Keratinocyte (primary cell): ENCODE data around the gene MAPT. TPM values are rescaled to one million over a fixed set of nuclear protein-coding genes. Genes with fewer than 3 reads are reported as not detected.
"Not testable (repeated sequence)": the region's sequence is repeated elsewhere in the genome, so short reads cannot be mapped to it uniquely, and the experiment has no call there.

Source experiments
- DNase-seq: peaks from one replicate; pipeline ENCODE4 v3.0.0-alpha.2; 2011; ENCODE audit warnings: low read depth, missing footprints, low spot score
- FAIRE-seq: peaks from 2 replicates; lab custom pipeline; 2011; peaks lifted over from hg19 to GRCh38; lab: Jason Lieb, UNC
- H2AFZ ChIP-seq: 2 replicates; pipeline ENCODE4 v1.6.0; 2012; ENCODE audit warnings: low read length, control low read depth, inconsistent platforms; ENCODE audit not compliant: control insufficient read depth
- H3K27ac ChIP-seq: 2 replicates; pipeline ENCODE4 v1.5.1; 2011; ENCODE audit warnings: low read length; ENCODE audit not compliant: control insufficient read depth, insufficient read depth
- H3K27me3 ChIP-seq: 3 replicates; pipeline ENCODE4 v1.6.0; 2011; ENCODE audit warnings: low read length; ENCODE audit not compliant: control insufficient read depth, insufficient read depth; ENCODE audit errors: extremely low read depth
- H3K36me3 ChIP-seq, 2 experiments: 2 replicates in 1 of 2; 3 replicates in 1 of 2; pipeline ENCODE4 v1.5.1; 2011; ENCODE audit warnings: low read length in 2 of 2, mild to moderate bottlenecking in 1 of 2; ENCODE audit not compliant: control insufficient read depth in 2 of 2, insufficient read depth in 2 of 2; ENCODE audit errors: extremely low read depth in 1 of 2
- H3K4me1 ChIP-seq: 3 replicates; pipeline ENCODE4 v1.5.1; 2011; ENCODE audit warnings: low read length; ENCODE audit not compliant: control insufficient read depth, insufficient read depth; ENCODE audit errors: extremely low read depth
- H3K4me2 ChIP-seq: 3 replicates; pipeline ENCODE4 v1.6.0; 2011; ENCODE audit warnings: low read depth, low read length; ENCODE audit not compliant: control insufficient read depth, insufficient read depth; ENCODE audit errors: extremely low read depth
- H3K4me3 ChIP-seq, 3 experiments: fragments of 200-600 bp in 1 of 3; sonication (generic) in 1 of 3; 2 replicates in 2 of 3; 3 replicates in 1 of 3; pipeline ENCODE4 v1.5.1; 2011 to 2016; ENCODE audit warnings: low read length in 3 of 3, mild to moderate bottlenecking in 3 of 3, control low read depth in 2 of 3, inconsistent platforms in 1 of 3, low read depth in 1 of 3, mixed read lengths in 1 of 3, mixed run types in 1 of 3, moderate library complexity in 1 of 3; ENCODE audit not compliant: control insufficient read depth in 2 of 3, insufficient read depth in 2 of 3; ENCODE audit errors: extremely low read depth in 1 of 3
- H3K79me2 ChIP-seq: 2 replicates; pipeline ENCODE4 v1.6.0; 2012; ENCODE audit warnings: low read length; ENCODE audit not compliant: control insufficient read depth, insufficient read depth
- H3K9ac ChIP-seq: 3 replicates; pipeline ENCODE4 v1.6.0; 2011; ENCODE audit warnings: low read length; ENCODE audit not compliant: control insufficient read depth, insufficient read depth; ENCODE audit errors: extremely low read depth
- H3K9me1 ChIP-seq: 3 replicates; pipeline ENCODE4 v1.6.0; 2011; ENCODE audit warnings: low read length; ENCODE audit not compliant: control insufficient read depth, insufficient read depth; ENCODE audit errors: extremely low read depth
- H3K9me3 ChIP-seq: 2 replicates; pipeline ENCODE4 v1.5.1; 2012; ENCODE audit warnings: low read depth, low read length; ENCODE audit not compliant: control insufficient read depth
- H4K20me1 ChIP-seq: 3 replicates; pipeline ENCODE4 v1.6.0; 2011; ENCODE audit warnings: low read length; ENCODE audit not compliant: control insufficient read depth, insufficient read depth; ENCODE audit errors: extremely low read depth
- CTCF ChIP-seq, 3 experiments: IDR thresholded peaks in 1 of 3; conservative IDR thresholded peaks in 1 of 3; optimal IDR thresholded peaks in 1 of 3; 2 replicates in 2 of 3; 3 replicates in 1 of 3; pipeline versions ENCODE3 to v1.5.1; 2011; ENCODE audit warnings: low read length in 3 of 3, mild to moderate bottlenecking in 3 of 3, moderate library complexity in 2 of 3, control low read depth in 1 of 3, inconsistent platforms in 1 of 3; ENCODE audit not compliant: insufficient read depth in 2 of 3; ENCODE audit errors: extremely low read depth in 1 of 3
- EZH2 ChIP-seq: IDR thresholded peaks from one replicate; pipeline ENCODE4 v1.6.1; 2012; ENCODE audit warnings: inconsistent platforms, mild to moderate bottlenecking, low read length, moderate library complexity
- dilution Hi-C: fragments of 300-500 bp; cut with MboI; formaldehyde crosslinking; loops from one replicate; pipeline ENCODE4 v1.7.0; 2020; ENCODE audit warnings: low sequenced_read_pairs; ENCODE audit not compliant: extremely low pct_ligation_motif_present
- polyA plus RNA-seq, 5 experiments: library from polyadenylated mRNA; depleted of rRNA in 3 of 5; stranded (reverse) in 3 of 5; stranded (forward) in 1 of 5; unstranded in 1 of 5; fragments of >200 nt; gene quantifications; 1 replicate in 1 of 5; 2 replicates in 3 of 5; 3 replicates in 1 of 5; pipeline versions ENCODE4 v1.2.1 to v1.2.3, GENCODE V29; 2011 to 2012; ENCODE audit warnings: missing spikeins in 2 of 5, low read depth in 1 of 5, low replicate concordance in 1 of 5

Gene MAPT
- polyA plus RNA-seq, 1 donor (not counting 4 experiments of a cell fraction or from before 2014, with no cell fraction given) = 0.08 TPM

- no peaks in the 10 kb centered on the region for H3K4me1 ChIP-seq
- FAIRE-seq = no peak
Observed at GRCh38 chr17:46020023-46020761, 125.8 kb downstream of the MAPT start.

DNA sequence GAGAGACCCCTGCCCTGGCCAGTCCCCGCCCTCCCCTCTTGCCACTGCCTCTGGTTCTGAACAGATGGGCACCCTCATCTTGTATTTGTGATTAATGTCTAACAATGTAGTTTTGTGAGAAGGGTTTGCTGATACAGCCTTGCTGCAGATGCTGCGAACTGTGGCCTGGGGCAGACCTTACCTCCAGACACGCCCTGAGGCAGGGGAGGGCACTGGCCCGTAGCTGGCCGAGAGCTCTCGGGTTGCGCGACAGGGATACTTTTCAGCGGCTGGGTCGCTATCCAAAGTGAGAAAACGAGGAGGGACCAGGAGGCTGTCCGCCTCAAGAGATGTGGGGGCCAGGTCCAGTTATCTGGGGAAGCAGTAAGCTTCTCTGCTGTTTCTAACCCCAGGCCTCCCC lies 126.6 kb downstream of the MAPT start:
- no peaks in the 10 kb centered on the region for H3K9me3 ChIP-seq
- no peaks in the 10 kb centered on the region for H3K4me1 ChIP-seq
- no peaks in the 10 kb centered on the region for H3K79me2 ChIP-seq
- H3K9me1 ChIP-seq = no peaks in the 10 kb centered on the region
- no peak overlapping the region for H3K9ac ChIP-seq
- H4K20me1 ChIP-seq = no peaks in the 10 kb centered on the region
- H3K27me3 ChIP-seq = no peaks in the 10 kb centered on the region
- no peak for TF ChIP-seq CTCF (optimal IDR thresholded peaks at IDR 0.05 in 1 of 3, IDR thresholded peaks at IDR 0.05 in 1 of 3, conservative IDR thresholded peaks at IDR 0.05 in 1 of 3; ENCODE audit: extremely low read depth in 1 of 3, insufficient read depth in 2 of 3, low read length in 3 of 3)
- no peak for TF ChIP-seq EZH2
- H3K4me2 ChIP-seq = no peak overlapping the region
- H3K27ac ChIP-seq = no peak overlapping the region
- FAIRE-seq (no peak), DNase-seq (no peak)
- no peak overlapping the region for H3K4me3 ChIP-seq
- dilution Hi-C loops = no loop called here
- no peak overlapping the region for H2AFZ ChIP-seq
- H3K36me3 ChIP-seq = peaks cover 0 to 2% of the 10 kb centered on the region in 2 experiments

More at GRCh38 chr17:46020023-46020761, 125.8 kb downstream of the MAPT start:
- no peak overlapping the region for H3K27ac ChIP-seq
- dilution Hi-C loops = no loop called here
- no peak overlapping the region for H3K4me3 ChIP-seq
- no peak overlapping the region for H3K4me2 ChIP-seq
- no peaks in the 10 kb centered on the region for H3K27me3 ChIP-seq
- no peak overlapping the region for H3K9ac ChIP-seq
- H3K9me1 ChIP-seq = no peaks in the 10 kb centered on the region
- H2AFZ ChIP-seq = peak overlapping the region; percentile 36
- TF ChIP-seq CTCF (optimal IDR thresholded peaks at IDR 0.05 in 1 of 3, IDR thresholded peaks at IDR 0.05 in 1 of 3, conservative IDR thresholded peaks at IDR 0.05 in 1 of 3; ENCODE audit: extremely low read depth in 1 of 3, insufficient read depth in 2 of 3, low read length in 3 of 3) = no peak
- no peak for TF ChIP-seq EZH2
- H3K79me2 ChIP-seq = no peaks in the 10 kb centered on the region
- H3K36me3 ChIP-seq = peaks cover 0 to 2% of the 10 kb centered on the region in 2 experiments
- H3K9me3 ChIP-seq = no peaks in the 10 kb centered on the region
- H4K20me1 ChIP-seq = no peaks in the 10 kb centered on the region
- no peak for DNase-seq

GRCh38 chr17:46023366-46023765 lies 129.0 kb downstream of the MAPT start:
- DNase-seq, dilution Hi-C loops, FAIRE-seq, H3K9ac ChIP-seq, H3K36me3 ChIP-seq, H3K9me3 ChIP-seq, H3K9me1 ChIP-seq, H4K20me1 ChIP-seq, H3K27ac ChIP-seq, H3K79me2 ChIP-seq, H3K27me3 ChIP-seq, H3K4me1 ChIP-seq, H2AFZ ChIP-seq, H3K4me2 ChIP-seq, H3K4me3 ChIP-seq: not testable (repeated sequence)
